Measurements from ENCODE around the gene NEMP1.
A peak's percentile ranks its signal among the peaks of the same experiment; 100 is the strongest.
"Not testable (repeated sequence)": the region's sequence is repeated elsewhere in the genome, so short reads cannot be mapped to it uniquely, and the experiment has no call there.

The NEMP1 gene

GRCh38 chr12:57078519-57079404, at the start of gene NEMP1:
Gene NEMP1 (minus strand): TSS chr12:57078791. CDS start chr12:57078745, 46 bp downstream.
- H3K4me1 ChIP-seq (ENCODE audit: control insufficient read depth in 5 of 5, insufficient read depth in 5 of 5, low read length in 5 of 5) = peaks cover 4 to 19% (median 16%) of the 10 kb centered on the region in 5 donors
- peak within 1 kb of the TSS; percentile 84 for H3K27ac ChIP-seq (ENCODE audit: low read depth, low read length)
- no peaks in the 10 kb centered on the region for H3K36me3 ChIP-seq (ENCODE audit: control insufficient read depth in 5 of 5, insufficient read depth in 5 of 5, low read length in 5 of 5)
- peak within 1 kb of the TSS; percentile 75 to 90 (median 86) for H3K4me3 ChIP-seq (ENCODE audit: low read depth in 1 of 5, low read length in 5 of 5)
- no peaks in the 10 kb centered on the region for H3K27me3 ChIP-seq (ENCODE audit: control insufficient read depth in 5 of 5, insufficient read depth in 4 of 5, low read length in 5 of 5)
- no peaks in the 10 kb centered on the region for H3K9me3 ChIP-seq (ENCODE audit: control insufficient read depth in 5 of 5, low read length in 5 of 5)
- peak within 1 kb of the TSS; percentile 38 to 83 (median 80) for H3K9ac ChIP-seq (ENCODE audit: low read length in 5 of 5)

GRCh38 chr12:57127726-57128518, 49.3 kb upstream of the NEMP1 start, which contains the start of gene LRP1:
Gene LRP1 (plus strand): TSS chr12:57128483. CDS start chr12:57128965, 482 bp downstream.
- Histone ChIP-seq H3K9ac (ENCODE audit: low read length in 5 of 5) (peak within 1 kb of the TSS; percentile 26 to 93 (median 88)), H3K27me3 (ENCODE audit: control insufficient read depth in 5 of 5, insufficient read depth in 4 of 5, low read length in 5 of 5) (no peaks in the 10 kb centered on the region), H3K9me3 (ENCODE audit: control insufficient read depth in 5 of 5, low read length in 5 of 5) (no peaks in the 10 kb centered on the region), H3K4me3 (ENCODE audit: low read depth in 1 of 5, low read length in 5 of 5) (peak within 1 kb of the TSS; percentile 77 to 94 (median 83)), H3K36me3 (ENCODE audit: control insufficient read depth in 5 of 5, insufficient read depth in 5 of 5, low read length in 5 of 5) (peaks cover 0 to 3% (median 0%) of the 10 kb centered on the region in 5 donors), H3K27ac (ENCODE audit: low read depth, low read length) (peak within 1 kb of the TSS; percentile 99), H3K4me1 (ENCODE audit: control insufficient read depth in 5 of 5, insufficient read depth in 5 of 5, low read length in 5 of 5) (peaks cover 18 to 59% (median 45%) of the 10 kb centered on the region in 5 donors)

- H3K9ac ChIP-seq (ENCODE audit: low read length in 5 of 5) = peak overlapping the region; percentile 26 to 93 (median 56)
These were observed 48.6 kb upstream of the NEMP1 start for GRCh38 chr12:57127101-57127725.

DNA sequence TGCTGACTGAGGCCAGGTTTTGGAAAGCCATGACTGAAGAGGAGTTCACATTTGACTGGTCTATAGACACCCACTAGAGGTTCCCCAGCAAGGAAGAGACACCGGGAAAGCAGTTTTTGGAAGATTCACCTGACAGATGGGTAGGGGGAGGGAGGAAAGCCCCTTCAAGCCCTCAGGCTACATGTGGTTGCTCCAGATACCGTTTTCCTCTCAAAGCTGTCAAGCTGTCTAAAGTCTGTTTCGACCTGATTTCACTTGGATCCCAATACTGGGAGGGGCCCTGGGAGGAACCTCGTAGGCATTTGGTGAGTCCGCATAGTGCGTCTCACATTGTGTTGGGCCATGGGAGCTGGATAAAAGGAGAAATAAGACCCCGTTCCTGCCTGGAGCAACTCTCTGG, 48.0 kb upstream of the NEMP1 start:
- no peaks in the 10 kb centered on the region for H3K9me3 ChIP-seq (ENCODE audit: control insufficient read depth in 5 of 5, low read length in 5 of 5)
- peak overlapping the region in 4 of 5 donors; percentile 13 to 93 (median 59) for H3K9ac ChIP-seq (ENCODE audit: low read length in 5 of 5)
- H3K27ac ChIP-seq (ENCODE audit: low read depth, low read length) = peak overlapping the region; percentile 99
- H3K27me3 ChIP-seq (ENCODE audit: control insufficient read depth in 5 of 5, insufficient read depth in 4 of 5, low read length in 5 of 5) = no peaks in the 10 kb centered on the region
- peaks cover 9 to 45% (median 31%) of the 10 kb centered on the region in 5 donors for H3K4me1 ChIP-seq (ENCODE audit: control insufficient read depth in 5 of 5, insufficient read depth in 5 of 5, low read length in 5 of 5)
- no peaks in the 10 kb centered on the region for H3K36me3 ChIP-seq (ENCODE audit: control insufficient read depth in 5 of 5, insufficient read depth in 5 of 5, low read length in 5 of 5)
- H3K4me3 ChIP-seq (ENCODE audit: low read depth in 1 of 5, low read length in 5 of 5) = peak overlapping the region; percentile 64 to 89 (median 77)

More at GRCh38 chr12:57127101-57127725, 48.6 kb upstream of the NEMP1 start:
- H3K4me3 ChIP-seq (ENCODE audit: low read depth in 1 of 5, low read length in 5 of 5) = peak overlapping the region; percentile 64 to 89 (median 77)
- no peaks in the 10 kb centered on the region for H3K27me3 ChIP-seq (ENCODE audit: control insufficient read depth in 5 of 5, insufficient read depth in 4 of 5, low read length in 5 of 5)
- H3K36me3 ChIP-seq (ENCODE audit: control insufficient read depth in 5 of 5, insufficient read depth in 5 of 5, low read length in 5 of 5) = peaks cover 0 to 3% (median 0%) of the 10 kb centered on the region in 5 donors
- H3K27ac ChIP-seq (ENCODE audit: low read depth, low read length) = peak overlapping the region; percentile 99
- peaks cover 15 to 52% (median 38%) of the 10 kb centered on the region in 5 donors for H3K4me1 ChIP-seq (ENCODE audit: control insufficient read depth in 5 of 5, insufficient read depth in 5 of 5, low read length in 5 of 5)
- H3K9me3 ChIP-seq (ENCODE audit: control insufficient read depth in 5 of 5, low read length in 5 of 5) = no peaks in the 10 kb centered on the region

DNA sequence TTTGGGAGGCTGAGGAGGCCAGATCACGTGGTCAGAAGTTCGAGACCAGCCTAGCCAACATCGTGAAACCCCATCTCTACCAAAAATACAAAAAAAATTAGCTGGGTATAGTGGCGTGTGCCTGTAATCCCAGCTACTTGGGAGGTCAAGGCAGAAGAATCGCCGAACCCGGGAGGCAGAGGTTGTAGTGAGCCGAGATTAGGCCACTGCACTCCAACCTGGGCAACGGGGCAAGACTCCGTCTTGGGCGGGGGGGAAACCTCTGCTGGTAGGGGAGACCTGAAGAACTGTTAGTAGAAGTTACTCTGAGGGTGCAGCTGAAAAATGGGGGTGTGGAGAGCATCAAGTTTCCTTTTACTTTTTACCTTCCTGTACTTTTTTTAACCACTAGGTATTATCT, 47.5 kb upstream of the NEMP1 start:
- no peak overlapping the region for H3K9ac ChIP-seq (ENCODE audit: low read length in 5 of 5)
- no peaks in the 10 kb centered on the region for H3K27me3 ChIP-seq (ENCODE audit: control insufficient read depth in 5 of 5, insufficient read depth in 4 of 5, low read length in 5 of 5)
- no peaks in the 10 kb centered on the region for H3K9me3 ChIP-seq (ENCODE audit: control insufficient read depth in 5 of 5, low read length in 5 of 5)
- peaks cover 7 to 40% (median 26%) of the 10 kb centered on the region in 5 donors for H3K4me1 ChIP-seq (ENCODE audit: control insufficient read depth in 5 of 5, insufficient read depth in 5 of 5, low read length in 5 of 5)
- no peaks in the 10 kb centered on the region for H3K36me3 ChIP-seq (ENCODE audit: control insufficient read depth in 5 of 5, insufficient read depth in 5 of 5, low read length in 5 of 5)
- no peak overlapping the region for H3K27ac ChIP-seq (ENCODE audit: low read depth, low read length)
- H3K4me3 ChIP-seq (ENCODE audit: low read depth in 1 of 5, low read length in 5 of 5) = no peak overlapping the region

GRCh38 chr12:57124261-57124877, 45.8 kb upstream of the NEMP1 start:
- no peak overlapping the region for H3K4me3 ChIP-seq (ENCODE audit: low read depth in 1 of 5, low read length in 5 of 5)
- no peaks in the 10 kb centered on the region for H3K27me3 ChIP-seq (ENCODE audit: control insufficient read depth in 5 of 5, insufficient read depth in 4 of 5, low read length in 5 of 5)
- H3K36me3 ChIP-seq (ENCODE audit: control insufficient read depth in 5 of 5, insufficient read depth in 5 of 5, low read length in 5 of 5) = no peaks in the 10 kb centered on the region
- peak overlapping the region; percentile 21 for H3K27ac ChIP-seq (ENCODE audit: low read depth, low read length)
- no peaks in the 10 kb centered on the region for H3K9me3 ChIP-seq (ENCODE audit: control insufficient read depth in 5 of 5, low read length in 5 of 5)
- peak overlapping the region in 1 of 5 donors; percentile 2 for H3K9ac ChIP-seq (ENCODE audit: low read length in 5 of 5)
- peaks cover 2 to 24% (median 12%) of the 10 kb centered on the region in 5 donors for H3K4me1 ChIP-seq (ENCODE audit: control insufficient read depth in 5 of 5, insufficient read depth in 5 of 5, low read length in 5 of 5)

- Histone ChIP-seq H3K9ac (ENCODE audit: low read length in 5 of 5) (no peak overlapping the region), H3K36me3 (ENCODE audit: control insufficient read depth in 5 of 5, insufficient read depth in 5 of 5, low read length in 5 of 5) (no peaks in the 10 kb centered on the region), H3K4me3 (ENCODE audit: low read depth in 1 of 5, low read length in 5 of 5) (no peak overlapping the region), H3K27ac (ENCODE audit: low read depth, low read length) (no peak overlapping the region), H3K4me1 (ENCODE audit: control insufficient read depth in 5 of 5, insufficient read depth in 5 of 5, low read length in 5 of 5) (peaks cover 2 to 24% (median 15%) of the 10 kb centered on the region in 5 donors), H3K9me3 (ENCODE audit: control insufficient read depth in 5 of 5, low read length in 5 of 5) (no peaks in the 10 kb centered on the region), H3K27me3 (ENCODE audit: control insufficient read depth in 5 of 5, insufficient read depth in 4 of 5, low read length in 5 of 5) (no peaks in the 10 kb centered on the region)
These were observed 45.2 kb upstream of the NEMP1 start for GRCh38 chr12:57123813-57124212.

DNA sequence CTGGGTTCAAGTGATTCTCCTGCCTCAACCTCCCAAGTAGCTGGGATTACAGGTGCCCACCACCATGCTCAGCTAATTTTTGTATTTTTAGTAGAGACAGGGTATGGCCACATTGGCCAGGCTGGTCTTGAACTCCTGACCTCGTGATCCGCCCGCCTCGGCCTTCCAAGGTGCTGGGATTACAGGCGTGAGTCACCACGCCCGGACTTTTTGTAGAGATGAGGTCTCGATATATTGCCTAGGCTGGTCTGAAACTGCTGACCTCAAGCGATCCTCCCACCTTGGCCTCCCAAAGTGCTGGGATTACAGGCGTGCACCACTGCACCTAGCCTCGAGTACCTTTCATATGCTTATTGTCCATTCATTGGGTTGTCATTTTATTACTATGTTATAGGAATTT, 42.1 kb upstream of the NEMP1 start:
- peaks cover 0 to 12% (median 2%) of the 10 kb centered on the region in 5 donors for H3K4me1 ChIP-seq (ENCODE audit: control insufficient read depth in 5 of 5, insufficient read depth in 5 of 5, low read length in 5 of 5)
- H3K9me3 ChIP-seq (ENCODE audit: control insufficient read depth in 5 of 5, low read length in 5 of 5); H3K27me3 ChIP-seq (ENCODE audit: control insufficient read depth in 5 of 5, insufficient read depth in 4 of 5, low read length in 5 of 5); H3K4me3 ChIP-seq (ENCODE audit: low read depth in 1 of 5, low read length in 5 of 5); H3K9ac ChIP-seq (ENCODE audit: low read length in 5 of 5); H3K36me3 ChIP-seq (ENCODE audit: control insufficient read depth in 5 of 5, insufficient read depth in 5 of 5, low read length in 5 of 5); H3K27ac ChIP-seq (ENCODE audit: low read depth, low read length): not testable (repeated sequence)

- Histone ChIP-seq H3K4me1 (ENCODE audit: control insufficient read depth in 5 of 5, insufficient read depth in 5 of 5, low read length in 5 of 5) (peaks cover 0 to 12% (median 2%) of the 10 kb centered on the region in 5 donors), H3K9ac (ENCODE audit: low read length in 5 of 5) (no peak overlapping the region), H3K4me3 (ENCODE audit: low read depth in 1 of 5, low read length in 5 of 5) (no peak overlapping the region), H3K9me3 (ENCODE audit: control insufficient read depth in 5 of 5, low read length in 5 of 5) (no peaks in the 10 kb centered on the region), H3K27me3 (ENCODE audit: control insufficient read depth in 5 of 5, insufficient read depth in 4 of 5, low read length in 5 of 5) (no peaks in the 10 kb centered on the region), H3K27ac (ENCODE audit: low read depth, low read length) (no peak overlapping the region), H3K36me3 (ENCODE audit: control insufficient read depth in 5 of 5, insufficient read depth in 5 of 5, low read length in 5 of 5) (no peaks in the 10 kb centered on the region)
These were observed 40.9 kb upstream of the NEMP1 start for GRCh38 chr12:57119294-57120085.

All from subcutaneous abdominal adipose tissue (tissue), 5 donors.